ENCODE results near the gene GTF3C2. TPM values are rescaled to one million over a fixed set of nuclear protein-coding genes. Genes with fewer than 3 reads are reported as not detected.

GTF3C2 gene
- total and polyA plus RNA-seq, 2 of the 13 experiments (the other 11 are each of a cell fraction or from before 2014, with no cell fraction given) = 77.5 to 130 TPM

- TF ChIP-seq FIP1L1 (IDR thresholded peaks at IDR 0.05; ENCODE audit: borderline replicate concordance, insufficient read depth, low read depth, low read length) (peak; percentile 12), ZBTB20 (CRISPR knock-in tag; IDR thresholded peaks at IDR 0.05; ENCODE audit: borderline replicate concordance, low read depth) (peak; percentile 64), ZNF614 (CRISPR knock-in tag; IDR thresholded peaks at IDR 0.05; ENCODE audit: borderline replicate concordance) (no peak), ZMYM2 (CRISPR knock-in tag; IDR thresholded peaks at IDR 0.05) (no peak), MAZ (IDR thresholded peaks at IDR 0.05; ENCODE audit: borderline replicate concordance, low read depth, low read length) (peak; percentile 99), MAZ (CRISPR knock-in tag; IDR thresholded peaks at IDR 0.05; ENCODE audit: low read depth) (peak; percentile 98), MAFK (conservative IDR thresholded peaks at IDR 0.05 in 1 of 2, IDR thresholded peaks at IDR 0.05 in 1 of 2; ENCODE audit: low read length in 2 of 2) (no peak), ZNF512B (CRISPR knock-in tag; IDR thresholded peaks at IDR 0.05; ENCODE audit: borderline replicate concordance) (peak; percentile 69; the same call in 1 of the 2 replicates), RELA (CRISPR knock-in tag; IDR thresholded peaks at IDR 0.05) (no peak), ZFP1 (CRISPR knock-in tag; IDR thresholded peaks at IDR 0.05) (peak; percentile 62; the same call in 1 of the 2 replicates), ZNF34 (CRISPR knock-in tag; IDR thresholded peaks at IDR 0.05; ENCODE audit: borderline replicate concordance) (no peak; the same call in 1 of the 2 replicates), CHD4 (IDR thresholded peaks at IDR 0.05; ENCODE audit: borderline replicate concordance, low read length) (no peak; the same call in 1 of the 2 replicates), ZNF205 (CRISPR knock-in tag; IDR thresholded peaks at IDR 0.05) (peak; percentile 91), SOX13 (IDR thresholded peaks at IDR 0.05) (no peak), SOX13 (CRISPR knock-in tag; conservative IDR thresholded peaks at IDR 0.05 in 1 of 2, IDR thresholded peaks at IDR 0.05 in 1 of 2) (no peak), ZNF883 (CRISPR knock-in tag; IDR thresholded peaks at IDR 0.05; ENCODE audit: not compliant biosample characterization) (peak; percentile 3), ZNF841 (CRISPR knock-in tag; IDR thresholded peaks at IDR 0.05; ENCODE audit: borderline replicate concordance) (no peak), ZNF768 (CRISPR knock-in tag; IDR thresholded peaks at IDR 0.05) (peak; percentile 54; the same call in 1 of the 2 replicates), ZNF766 (CRISPR knock-in tag; IDR thresholded peaks at IDR 0.05; ENCODE audit: borderline replicate concordance) (peak; percentile 80; the same call in 1 of the 2 replicates), NAIF1 (CRISPR knock-in tag; IDR thresholded peaks at IDR 0.05; ENCODE audit: borderline replicate concordance) (peak; percentile 100), MAFG (CRISPR knock-in tag; IDR thresholded peaks at IDR 0.05) (no peak), ZBTB37 (CRISPR knock-in tag; IDR thresholded peaks at IDR 0.05) (peak; percentile 31; the same call in 1 of the 2 replicates), ZNF788 (CRISPR knock-in tag; IDR thresholded peaks at IDR 0.05; ENCODE audit: borderline replicate concordance) (peak; percentile 82), ZNF556 (CRISPR knock-in tag; IDR thresholded peaks at IDR 0.05; ENCODE audit: borderline replicate concordance) (0 out of 2 replicates have a peak, but pooled peaks have one; percentile 49), ZNF616 (CRISPR knock-in tag; IDR thresholded peaks at IDR 0.05; ENCODE audit: low read depth) (no peak), NFKBIZ (CRISPR knock-in tag; IDR thresholded peaks at IDR 0.05) (peak; percentile 52), ZNF7 (CRISPR knock-in tag; IDR thresholded peaks at IDR 0.05) (no peak)
Observed at GRCh38 chr2:27356382-27357181, at the start of gene GTF3C2 (continued).
